ENCODE data around the gene RPN1. TPM values are rescaled to one million over a fixed set of nuclear protein-coding genes. Genes with fewer than 3 reads are reported as not detected.

The RPN1 gene
- total RNA-seq, 1 donor from 2014 or later, result 207 TPM

GRCh38 chr3:128610451-128611070, 40.1 kb downstream of the RPN1 start:
- H3K4me3 Mint-ChIP-seq (ENCODE audit: unreplicated experiment), result no peak overlapping the region
- no peaks in the 10 kb centered on the region for H3K27me3 Mint-ChIP-seq (ENCODE audit: unreplicated experiment)
- no peaks in the 10 kb centered on the region for H3K9me3 Mint-ChIP-seq (ENCODE audit: unreplicated experiment)
- H3K27ac Mint-ChIP-seq (ENCODE audit: unreplicated experiment), result no peak overlapping the region
- peaks cover 2% of the 10 kb centered on the region for H3K4me1 Mint-ChIP-seq (ENCODE audit: unreplicated experiment)
- no peak for TF ChIP-seq CTCF (IDR thresholded peaks at IDR 0.05)
- DNase-seq (ENCODE audit: extremely low spot score, unreplicated experiment), result no peak
- no peaks in the 10 kb centered on the region for H3K36me3 Mint-ChIP-seq (ENCODE audit: unreplicated experiment)

- Mint-ChIP-seq H3K27me3 (ENCODE audit: unreplicated experiment) (no peaks in the 10 kb centered on the region), H3K27ac (ENCODE audit: unreplicated experiment) (no peak overlapping the region), H3K9me3 (ENCODE audit: unreplicated experiment) (no peaks in the 10 kb centered on the region), H3K4me3 (ENCODE audit: unreplicated experiment) (no peak overlapping the region), H3K36me3 (ENCODE audit: unreplicated experiment) (no peaks in the 10 kb centered on the region), H3K4me1 (ENCODE audit: unreplicated experiment) (peaks cover 2% of the 10 kb centered on the region)
- no peak for DNase-seq (ENCODE audit: extremely low spot score, unreplicated experiment)
- no peak for TF ChIP-seq CTCF (IDR thresholded peaks at IDR 0.05)
Observed at GRCh38 chr3:128609294-128609693, 41.3 kb downstream of the RPN1 start.

GRCh38 chr3:128607710-128608048, 42.9 kb downstream of the RPN1 start:
- Mint-ChIP-seq H3K4me3 (ENCODE audit: unreplicated experiment) (no peak overlapping the region), H3K27ac (ENCODE audit: unreplicated experiment) (no peak overlapping the region), H3K36me3 (ENCODE audit: unreplicated experiment) (no peaks in the 10 kb centered on the region), H3K27me3 (ENCODE audit: unreplicated experiment) (no peaks in the 10 kb centered on the region), H3K4me1 (ENCODE audit: unreplicated experiment) (peaks cover 2% of the 10 kb centered on the region), H3K9me3 (ENCODE audit: unreplicated experiment) (no peaks in the 10 kb centered on the region)
- TF ChIP-seq CTCF (IDR thresholded peaks at IDR 0.05), result no peak
- no peak for DNase-seq (ENCODE audit: extremely low spot score, unreplicated experiment)

GRCh38 chr3:128606094-128606493, 44.5 kb downstream of the RPN1 start:
- Mint-ChIP-seq H3K4me3 (ENCODE audit: unreplicated experiment) (no peak overlapping the region), H3K27ac (ENCODE audit: unreplicated experiment) (no peak overlapping the region), H3K4me1 (ENCODE audit: unreplicated experiment) (peaks cover 2% of the 10 kb centered on the region), H3K9me3 (ENCODE audit: unreplicated experiment) (no peaks in the 10 kb centered on the region), H3K36me3 (ENCODE audit: unreplicated experiment) (no peaks in the 10 kb centered on the region), H3K27me3 (ENCODE audit: unreplicated experiment) (no peaks in the 10 kb centered on the region)
- no peak for DNase-seq (ENCODE audit: extremely low spot score, unreplicated experiment)
- no peak for TF ChIP-seq CTCF (IDR thresholded peaks at IDR 0.05)

- H3K27me3 Mint-ChIP-seq (ENCODE audit: unreplicated experiment), result no peaks in the 10 kb centered on the region
- H3K4me3 Mint-ChIP-seq (ENCODE audit: unreplicated experiment), result no peak overlapping the region
- peaks cover 2% of the 10 kb centered on the region for H3K4me1 Mint-ChIP-seq (ENCODE audit: unreplicated experiment)
- no peak overlapping the region for H3K27ac Mint-ChIP-seq (ENCODE audit: unreplicated experiment)
- no peaks in the 10 kb centered on the region for H3K36me3 Mint-ChIP-seq (ENCODE audit: unreplicated experiment)
- H3K9me3 Mint-ChIP-seq (ENCODE audit: unreplicated experiment), result no peaks in the 10 kb centered on the region
- no peak for TF ChIP-seq CTCF (IDR thresholded peaks at IDR 0.05)
- no peak for DNase-seq (ENCODE audit: extremely low spot score, unreplicated experiment)
Observed at GRCh38 chr3:128605091-128606046, 45.2 kb downstream of the RPN1 start.

Measured in osteocyte (in vitro differentiated cells).